CD4-positive, alpha-beta T cell (primary cell): Measurements from ENCODE around the gene PGM1. TPM values are rescaled to one million over a fixed set of nuclear protein-coding genes. Genes with fewer than 3 reads are reported as not detected.

Experiments
- ATAC-seq: fragments of 200-7000 bp; cut with Tn5 transposase; one replicate; pipeline ENCODE4 v1.10.0; 2022; ENCODE audit warnings: mild to moderate bottlenecking; ENCODE audit not compliant: poor library complexity
- CTCF ChIA-PET: fragments of 350-600 bp; sonication (Branson Sonifier 250); formaldehyde crosslinking; loops from one replicate; lab custom pipeline; 2021; ENCODE audit warnings: antibody characterized with exemption, inconsistent platforms; lab: Charles Lee
- POLR2A ChIA-PET: fragments of 350-600 bp; sonication (Branson Sonifier 250); formaldehyde crosslinking; loops from one replicate; lab custom pipeline; 2021; ENCODE audit warnings: antibody characterized with exemption, inconsistent platforms; lab: Charles Lee
- DNase-seq, 14 experiments: peaks; one replicate each; pipeline ENCODE4 v3.0.0-alpha.2; 2013 to 2020; ENCODE audit warnings: mixed read lengths in 2 of 14
- H3K27ac ChIP-seq, 2 donors: one replicate each; pipeline versions ENCODE4 v1.5.1 to v1.7.0; 2013; ENCODE audit warnings: low read length in 2 of 2, low read depth in 1 of 2, mild to moderate bottlenecking in 1 of 2
- H3K27me3 ChIP-seq, 2 experiments: 1 replicate in 1 of 2; 2 replicates in 1 of 2; pipeline versions ENCODE4 v1.6.1 to v1.7.0; 2013; ENCODE audit warnings: low read length in 2 of 2, control low read depth in 1 of 2, mild to moderate bottlenecking in 1 of 2, moderate library complexity in 1 of 2; ENCODE audit not compliant: insufficient read depth in 2 of 2, control insufficient read depth in 1 of 2
- H3K36me3 ChIP-seq: one replicate; pipeline ENCODE4 v1.6.1; 2013; ENCODE audit warnings: low read length, control low read depth; ENCODE audit not compliant: insufficient read depth
- H3K4me1 ChIP-seq: one replicate; pipeline ENCODE4 v1.6.1; 2013; ENCODE audit warnings: low read length, control low read depth; ENCODE audit not compliant: insufficient read depth
- H3K4me3 ChIP-seq: one replicate; pipeline ENCODE4 v1.5.1; 2013; ENCODE audit warnings: mild to moderate bottlenecking, low read length, moderate library complexity
- H3K9me3 ChIP-seq, 2 experiments: 1 replicate in 1 of 2; 2 replicates in 1 of 2; pipeline versions ENCODE4 v1.6.1 to v1.7.0; 2013; ENCODE audit warnings: low read length in 2 of 2, mild to moderate bottlenecking in 2 of 2, control low read depth in 1 of 2, moderate library complexity in 1 of 2; ENCODE audit not compliant: control insufficient read depth in 1 of 2, insufficient read depth in 1 of 2
- H3K27ac Mint-ChIP-seq: one replicate; pipeline ENCODE4 v1.8.0; 2020; ENCODE audit warnings: mixed read lengths
- H3K27me3 Mint-ChIP-seq: one replicate; pipeline ENCODE4 v1.8.0; 2021; ENCODE audit warnings: mixed read lengths
- H3K36me3 Mint-ChIP-seq: one replicate; pipeline ENCODE4 v1.8.0; 2021; ENCODE audit warnings: low read depth, mixed read lengths
- H3K4me1 Mint-ChIP-seq: one replicate; pipeline ENCODE4 v1.8.0; 2021; ENCODE audit warnings: low read depth, mixed read lengths
- H3K4me3 Mint-ChIP-seq: one replicate; pipeline ENCODE4 v1.8.0; 2020; ENCODE audit warnings: mild to moderate bottlenecking, mixed read lengths
- H3K9me3 Mint-ChIP-seq: one replicate; pipeline ENCODE4 v1.8.0; 2020; ENCODE audit warnings: mixed read lengths
- CTCF ChIP-seq: fragments of 200-600 bp; IDR thresholded peaks from one replicate; pipeline ENCODE4 v1.8.0; 2022; ENCODE audit warnings: antibody characterized with exemption, mild to moderate bottlenecking
- intact Hi-C, 2 experiments: fragments of 100-400 bp; cut with DNase I in 1 of 2; cut with micrococcal nuclease in 1 of 2; formaldehyde crosslinking; loops; one replicate each; pipeline versions ENCODE4 v1.15.1 to v1.9.0; 2023 to 2025; cut with DNase I, micrococcal nuclease
- total RNA-seq, 174 experiments: library from RNA in 2 of 174; stranded (reverse) in 2 of 174; gene quantifications; one replicate each; pipeline ENCODE4 v1.2.3 and lab custom pipeline; 2021 to 2026

PGM1 gene
- total RNA-seq, 2 experiments from 2014 or later, result 5.4 to 5.6 TPM

- Mint-ChIP-seq H3K27ac (no peak overlapping the region), H3K4me3 (no peak overlapping the region), H3K4me1 (peaks cover 12% of the 10 kb centered on the region), H3K36me3 (no peaks in the 10 kb centered on the region), H3K27me3 (no peaks in the 10 kb centered on the region), H3K9me3 (no peaks in the 10 kb centered on the region)
- Histone ChIP-seq H3K27ac (no peak overlapping the region), H3K4me3 (no peak overlapping the region), H3K36me3 (no peaks in the 10 kb centered on the region), H3K9me3 (no peaks in the 10 kb centered on the region), H3K27me3 (no peaks in the 10 kb centered on the region), H3K4me1 (no peaks in the 10 kb centered on the region)
- no peak for DNase-seq
- no peak for ATAC-seq
- intact Hi-C loops, result no loop called here
- ChIA-PET CTCF (no interaction called here), POLR2A (no interaction called here)
- TF ChIP-seq CTCF, result no peak
Observed at GRCh38 chr1:63601463-63601862, 8.3 kb downstream of the PGM1 start.

- no peak for DNase-seq
- H3K27me3 Mint-ChIP-seq, result no peaks in the 10 kb centered on the region
- intact Hi-C loops, result no loop called here
- ChIA-PET POLR2A (no interaction called here), CTCF (no interaction called here)
- H3K4me3 ChIP-seq, result no peak overlapping the region
- H3K36me3 ChIP-seq, result no peaks in the 10 kb centered on the region
- H3K36me3 Mint-ChIP-seq, result no peaks in the 10 kb centered on the region
- no peak overlapping the region for H3K27ac ChIP-seq
- H3K27me3 ChIP-seq, result no peaks in the 10 kb centered on the region
- no peak for TF ChIP-seq CTCF
- no peak overlapping the region for H3K27ac Mint-ChIP-seq
- no peak for ATAC-seq
- H3K4me1 Mint-ChIP-seq, result peaks cover 9% of the 10 kb centered on the region
- no peaks in the 10 kb centered on the region for H3K9me3 Mint-ChIP-seq
- no peak overlapping the region for H3K4me3 Mint-ChIP-seq
- H3K9me3 ChIP-seq, result no peaks in the 10 kb centered on the region
- H3K4me1 ChIP-seq, result no peaks in the 10 kb centered on the region
Observed at GRCh38 chr1:63601912-63602311, 8.7 kb downstream of the PGM1 start.

GRCh38 chr1:63602629-63603028 lies 9.4 kb downstream of the PGM1 start:
- Mint-ChIP-seq H3K4me1 (peaks cover 6% of the 10 kb centered on the region), H3K27ac (no peak overlapping the region), H3K4me3 (no peak overlapping the region), H3K36me3 (no peaks in the 10 kb centered on the region), H3K27me3 (no peaks in the 10 kb centered on the region), H3K9me3 (no peaks in the 10 kb centered on the region)
- Histone ChIP-seq H3K4me1 (no peaks in the 10 kb centered on the region), H3K27me3 (no peaks in the 10 kb centered on the region), H3K36me3 (no peaks in the 10 kb centered on the region), H3K4me3 (no peak overlapping the region), H3K9me3 (no peaks in the 10 kb centered on the region), H3K27ac (no peak overlapping the region)
- no peak for TF ChIP-seq CTCF
- ATAC-seq, result no peak
- no peak for DNase-seq
- CTCF ChIA-PET, result no interaction called here
- POLR2A ChIA-PET, result no interaction called here
- intact Hi-C loops, result no loop called here
